Measurements from ENCODE around the gene HTT-AS. TPM values are rescaled to one million over a fixed set of nuclear protein-coding genes. Genes with fewer than 3 reads are reported as not detected.
"Not testable (repeated sequence)": the region's sequence is repeated elsewhere in the genome, so short reads cannot be mapped to it uniquely, and the experiment has no call there.

HTT-AS gene
- total and polyA plus RNA-seq, 8 donors: not detected

DNA sequence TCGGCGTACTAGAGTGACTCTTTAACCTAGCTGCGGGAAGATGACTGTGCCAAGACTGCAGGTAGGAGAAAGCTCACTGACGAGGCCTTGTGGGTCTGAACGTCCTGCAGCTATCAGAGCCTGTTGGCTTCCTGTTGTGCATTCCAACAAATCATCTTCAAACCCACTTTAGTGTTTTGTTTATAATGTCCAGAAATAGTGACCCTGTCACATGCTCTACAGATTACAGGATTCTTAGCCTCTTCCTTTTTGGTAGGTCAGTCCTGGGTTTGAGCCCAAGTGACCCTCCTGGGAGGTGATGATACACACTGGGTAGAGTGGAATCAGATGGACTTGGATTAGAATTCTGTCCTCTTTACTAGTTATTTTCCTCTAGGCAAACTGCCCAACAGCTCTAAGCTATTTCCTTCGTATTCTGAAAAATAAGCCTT lies 33.4 kb upstream of the HTT-AS start:
- DNase-seq (no peak), ATAC-seq (no peak)

DNA sequence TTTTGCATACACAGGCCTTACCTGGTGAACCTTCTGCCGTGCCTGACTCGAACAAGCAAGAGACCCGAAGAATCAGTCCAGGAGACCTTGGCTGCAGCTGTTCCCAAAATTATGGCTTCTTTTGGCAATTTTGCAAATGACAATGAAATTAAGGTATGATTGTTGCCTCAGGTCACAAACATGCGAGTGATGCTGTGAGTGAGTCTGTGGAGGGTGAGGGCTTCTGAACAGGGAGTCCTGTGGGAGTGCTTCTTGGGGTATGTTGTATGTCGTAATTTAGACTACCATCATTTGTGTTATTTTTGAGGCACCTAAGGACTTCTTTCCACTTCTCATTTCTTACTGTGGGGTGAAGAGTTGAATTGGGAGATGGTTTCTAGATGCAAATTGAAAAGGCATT lies 32.9 kb upstream of the HTT-AS start:
- Histone ChIP-seq H3K4me3 (no peak overlapping the region), H3K27me3 (no peaks in the 10 kb centered on the region), H3K27ac (no peak overlapping the region), H3K4me1 (peaks cover 0 to 4% (median 4%) of the 10 kb centered on the region in 3 donors), H3K9me3 (no peaks in the 10 kb centered on the region), H3K36me3 (peaks cover 0 to 12% (median 4%) of the 10 kb centered on the region in 3 donors)
- FAIRE-seq (no peak), DNase-seq (no peak), ATAC-seq (no peak)
- intact Hi-C loops (cut with DNase I): no loop called here
- WGBS, 2 donors: 81 to 86% methylated on average over 5 of the region's 5 CpGs
- TF ChIP-seq, protein P1, sequence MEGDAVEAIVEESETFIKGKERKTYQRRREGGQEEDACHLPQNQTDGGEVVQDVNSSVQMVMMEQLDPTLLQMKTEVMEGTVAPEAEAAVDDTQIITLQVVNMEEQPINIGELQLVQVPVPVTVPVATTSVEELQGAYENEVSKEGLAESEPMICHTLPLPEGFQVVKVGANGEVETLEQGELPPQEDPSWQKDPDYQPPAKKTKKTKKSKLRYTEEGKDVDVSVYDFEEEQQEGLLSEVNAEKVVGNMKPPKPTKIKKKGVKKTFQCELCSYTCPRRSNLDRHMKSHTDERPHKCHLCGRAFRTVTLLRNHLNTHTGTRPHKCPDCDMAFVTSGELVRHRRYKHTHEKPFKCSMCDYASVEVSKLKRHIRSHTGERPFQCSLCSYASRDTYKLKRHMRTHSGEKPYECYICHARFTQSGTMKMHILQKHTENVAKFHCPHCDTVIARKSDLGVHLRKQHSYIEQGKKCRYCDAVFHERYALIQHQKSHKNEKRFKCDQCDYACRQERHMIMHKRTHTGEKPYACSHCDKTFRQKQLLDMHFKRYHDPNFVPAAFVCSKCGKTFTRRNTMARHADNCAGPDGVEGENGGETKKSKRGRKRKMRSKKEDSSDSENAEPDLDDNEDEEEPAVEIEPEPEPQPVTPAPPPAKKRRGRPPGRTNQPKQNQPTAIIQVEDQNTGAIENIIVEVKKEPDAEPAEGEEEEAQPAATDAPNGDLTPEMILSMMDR (IDR thresholded peaks at IDR 0.05): no peak

More for the DNA sequence above, 33.4 kb upstream of the HTT-AS start:
- WGBS, 2 donors: 79 to 84% methylated on average over 6 of the region's 6 CpGs
- no peak overlapping the region for H3K4me3 ChIP-seq
- intact Hi-C loops (cut with DNase I): no loop called here
- peaks cover 0 to 6% (median 4%) of the 10 kb centered on the region in 3 donors for H3K4me1 ChIP-seq
- H3K27ac ChIP-seq: peak overlapping the region in 2 of 4 donors; percentile 20 to 24
- FAIRE-seq: no peak
- no peaks in the 10 kb centered on the region for H3K9me3 ChIP-seq
- TF ChIP-seq, protein P1 (IDR thresholded peaks at IDR 0.05): no peak
- no peaks in the 10 kb centered on the region for H3K27me3 ChIP-seq
- H3K36me3 ChIP-seq: peaks cover 0 to 12% (median 4%) of the 10 kb centered on the region in 3 donors

DNA sequence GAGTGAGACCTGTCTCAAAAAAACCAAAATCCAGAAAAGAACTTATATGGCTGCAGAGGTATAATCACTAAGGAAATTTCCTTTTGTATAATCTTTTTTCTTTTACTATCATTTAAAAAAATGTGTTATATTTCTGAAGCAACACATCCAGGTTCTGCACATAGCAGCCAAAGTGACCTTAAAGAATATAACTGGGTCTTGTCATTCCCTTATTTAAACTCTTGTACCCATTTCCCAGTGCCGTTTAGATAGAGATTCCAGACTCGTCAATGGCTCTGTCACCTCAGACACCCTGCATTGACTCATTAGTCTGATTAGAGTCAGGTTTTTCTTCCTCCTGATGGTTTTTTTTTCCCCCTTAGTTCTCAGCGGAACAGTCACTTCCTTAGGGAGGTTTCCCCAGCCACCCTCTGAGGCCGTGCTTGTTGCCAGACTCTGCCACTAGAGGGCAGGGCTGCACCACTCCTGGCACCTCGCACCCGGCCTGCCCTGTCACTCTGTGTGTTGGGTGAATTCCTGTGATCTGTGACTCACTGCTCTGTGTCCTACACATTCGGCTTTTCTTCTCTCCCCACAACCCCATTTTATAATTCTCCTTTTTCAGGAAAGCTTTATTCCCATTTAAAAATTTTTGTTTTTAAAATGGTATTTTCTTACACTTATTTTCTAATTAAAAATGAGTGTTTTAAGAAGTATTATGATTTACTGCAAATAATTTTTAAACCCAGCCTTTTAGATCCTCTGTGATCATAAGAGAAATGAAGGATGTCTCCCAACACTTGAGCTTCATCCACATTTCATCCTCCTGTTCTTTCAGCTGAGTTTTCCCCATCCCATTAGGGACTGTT lies 32.2 kb upstream of the HTT-AS start:
- Histone ChIP-seq H3K36me3 (peaks cover 0 to 12% (median 4%) of the 10 kb centered on the region in 3 donors), H3K27me3 (no peaks in the 10 kb centered on the region), H3K27ac (peak overlapping the region in 1 of 4 donors; percentile 19), H3K4me3 (no peak overlapping the region), H3K9me3 (no peaks in the 10 kb centered on the region), H3K4me1 (peaks cover 0 to 4% (median 4%) of the 10 kb centered on the region in 3 donors)
- TF ChIP-seq, protein P1 (IDR thresholded peaks at IDR 0.05): peak; percentile 90 to 98 (median 94)
- WGBS, 2 donors: 1 to 2% methylated on average over 7 of the region's 7 CpGs
- intact Hi-C loops (cut with DNase I): no loop called here
- peak; percentile 99 to 100 (median 100) for ATAC-seq
- peak; percentile 73 to 95 (median 90) for DNase-seq
- peak; percentile 70 for FAIRE-seq

DNA sequence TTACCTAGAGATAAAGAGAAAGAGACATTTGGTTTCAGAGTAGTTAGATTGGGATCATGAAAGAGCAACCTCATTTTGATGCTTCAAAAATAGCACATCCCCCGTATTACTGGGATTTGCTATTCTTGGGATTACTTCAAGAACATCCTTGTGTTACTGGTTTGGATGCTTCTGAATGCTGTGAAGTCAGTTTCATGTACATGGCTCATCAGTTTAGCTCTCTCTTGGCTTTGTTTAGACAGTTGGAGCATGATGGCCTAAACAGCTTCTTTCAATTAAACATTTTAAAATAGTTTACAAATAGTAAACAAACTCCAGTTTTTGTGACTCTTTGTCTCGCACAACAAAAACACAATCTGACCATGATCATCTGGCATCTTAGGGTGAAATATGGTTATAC lies 24.0 kb upstream of the HTT-AS start:
- intact Hi-C loops (cut with DNase I): no loop called here
- H3K4me3 ChIP-seq: no peak overlapping the region
- 87 to 89% methylated on average over 2 of the region's 2 CpGs for WGBS, 2 donors
- no peak for ATAC-seq
- H3K27me3 ChIP-seq: no peaks in the 10 kb centered on the region
- H3K9me3 ChIP-seq: no peaks in the 10 kb centered on the region
- TF ChIP-seq, protein P1 (IDR thresholded peaks at IDR 0.05): no peak
- peaks cover 0 to 3% (median 0%) of the 10 kb centered on the region in 3 donors for H3K36me3 ChIP-seq
- no peak overlapping the region for H3K27ac ChIP-seq
- no peak for DNase-seq
- no peak for FAIRE-seq
- no peaks in the 10 kb centered on the region for H3K4me1 ChIP-seq

DNA sequence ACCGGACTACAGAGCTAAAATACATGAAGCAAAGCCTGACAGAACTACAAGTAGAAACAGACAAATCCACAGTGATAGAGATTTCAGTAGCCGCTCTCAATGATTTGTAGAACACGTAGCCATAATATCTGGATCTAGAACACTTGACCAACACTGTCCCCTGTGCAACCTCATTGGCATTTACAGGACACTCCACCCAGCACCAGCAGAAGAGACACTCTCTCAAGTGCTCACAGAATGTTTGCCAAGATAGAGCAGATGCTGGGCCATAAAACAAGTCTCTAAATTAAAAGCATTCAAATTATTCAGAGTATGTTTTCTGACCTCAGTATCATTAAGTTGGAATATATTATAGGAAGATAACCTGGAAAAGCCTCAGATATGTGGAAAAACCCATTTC lies 21.9 kb upstream of the HTT-AS start:
- no peak for FAIRE-seq
- WGBS, 2 donors: 95 to 97% methylated on average over 3 of the region's 3 CpGs
- H3K4me1 ChIP-seq: no peaks in the 10 kb centered on the region

DNA sequence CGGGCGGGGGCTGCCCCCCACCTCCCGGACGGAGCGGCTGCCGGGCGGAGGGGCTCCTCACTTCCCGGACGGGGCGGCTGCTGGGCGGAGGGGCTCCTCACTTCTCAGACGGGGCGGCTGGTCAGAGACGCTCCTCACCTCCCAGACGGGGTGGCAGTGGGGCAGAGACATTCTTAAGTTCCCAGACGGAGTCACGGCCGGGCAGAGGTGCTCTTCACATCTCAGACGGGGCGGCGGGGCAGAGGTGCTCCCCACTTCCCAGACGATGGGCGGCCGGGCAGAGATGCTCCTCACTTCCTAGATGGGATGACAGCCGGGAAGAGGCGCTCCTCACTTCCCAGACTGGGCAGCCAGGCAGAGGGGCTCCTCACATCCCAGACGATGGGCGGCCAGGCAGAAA lies 20.4 kb upstream of the HTT-AS start:
- not testable (repeated sequence) for ATAC-seq, FAIRE-seq

More for the DNA sequence above, 21.9 kb upstream of the HTT-AS start:
- intact Hi-C loops (cut with DNase I): no loop called here
- Histone ChIP-seq H3K27me3 (no peaks in the 10 kb centered on the region), H3K27ac (no peak overlapping the region), H3K9me3 (no peaks in the 10 kb centered on the region), H3K4me3 (no peak overlapping the region), H3K36me3 (peaks cover 0 to 3% (median 0%) of the 10 kb centered on the region in 3 donors)
- no peak for ATAC-seq
- DNase-seq: no peak
- TF ChIP-seq, protein P1 (IDR thresholded peaks at IDR 0.05): no peak

More for the DNA sequence above, 20.4 kb upstream of the HTT-AS start:
- H3K4me1 ChIP-seq; H3K9me3 ChIP-seq; DNase-seq; H3K27ac ChIP-seq; H3K27me3 ChIP-seq; H3K36me3 ChIP-seq; intact Hi-C loops (cut with DNase I); H3K4me3 ChIP-seq: not testable (repeated sequence)
- 98 to 100% methylated on average over 7 to 28 of the region's 28 CpGs for WGBS, 2 donors
